Testis (tissue), 2 donors: ENCODE results near the gene S100B.

Experiments
- POLR2A ChIP-seq: fragments of 450-650 bp; IDR thresholded peaks from one replicate; pipeline ENCODE4 v1.6.1; 2017; ENCODE audit warnings: antibody characterized with exemption, mild to moderate bottlenecking, moderate library complexity
- TF ChIP-seq, protein P1 (sequence below), 3 experiments: fragments of 450-650 bp in 2 of 3; fragments of 200-600 bp in 1 of 3; sonication (generic) in 1 of 3; IDR thresholded peaks; one replicate each; pipeline ENCODE4 v1.5.1; 2016 to 2019; ENCODE audit warnings: antibody characterized with exemption in 3 of 3, mild to moderate bottlenecking in 2 of 3, moderate library complexity in 1 of 3

DNA sequence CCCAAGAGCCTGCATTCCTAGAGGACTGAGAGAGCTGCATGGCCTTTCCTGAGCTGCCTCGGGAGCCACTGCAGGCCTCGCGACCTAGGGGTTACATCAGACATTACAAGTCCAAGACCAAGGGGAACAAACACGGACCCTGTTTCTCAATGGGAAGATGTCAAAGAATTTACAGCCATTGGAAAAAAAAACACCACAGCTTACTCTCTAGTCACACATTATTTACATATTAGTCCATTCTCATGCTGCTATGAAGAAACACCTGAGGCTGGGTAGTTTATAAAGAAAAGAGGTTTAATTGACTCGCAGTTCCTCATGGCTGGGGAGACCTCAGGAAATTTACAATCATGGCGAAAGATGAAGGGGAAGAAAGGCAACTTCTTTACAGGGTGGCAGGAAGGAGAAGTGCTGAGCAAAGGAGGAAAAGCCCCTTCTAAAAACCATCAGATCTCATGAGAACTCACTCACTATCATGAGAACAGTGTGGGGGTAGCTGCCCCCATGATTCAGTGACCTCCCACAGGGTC lies 22.2 kb upstream of the S100B start:
- TF ChIP-seq, protein P1, sequence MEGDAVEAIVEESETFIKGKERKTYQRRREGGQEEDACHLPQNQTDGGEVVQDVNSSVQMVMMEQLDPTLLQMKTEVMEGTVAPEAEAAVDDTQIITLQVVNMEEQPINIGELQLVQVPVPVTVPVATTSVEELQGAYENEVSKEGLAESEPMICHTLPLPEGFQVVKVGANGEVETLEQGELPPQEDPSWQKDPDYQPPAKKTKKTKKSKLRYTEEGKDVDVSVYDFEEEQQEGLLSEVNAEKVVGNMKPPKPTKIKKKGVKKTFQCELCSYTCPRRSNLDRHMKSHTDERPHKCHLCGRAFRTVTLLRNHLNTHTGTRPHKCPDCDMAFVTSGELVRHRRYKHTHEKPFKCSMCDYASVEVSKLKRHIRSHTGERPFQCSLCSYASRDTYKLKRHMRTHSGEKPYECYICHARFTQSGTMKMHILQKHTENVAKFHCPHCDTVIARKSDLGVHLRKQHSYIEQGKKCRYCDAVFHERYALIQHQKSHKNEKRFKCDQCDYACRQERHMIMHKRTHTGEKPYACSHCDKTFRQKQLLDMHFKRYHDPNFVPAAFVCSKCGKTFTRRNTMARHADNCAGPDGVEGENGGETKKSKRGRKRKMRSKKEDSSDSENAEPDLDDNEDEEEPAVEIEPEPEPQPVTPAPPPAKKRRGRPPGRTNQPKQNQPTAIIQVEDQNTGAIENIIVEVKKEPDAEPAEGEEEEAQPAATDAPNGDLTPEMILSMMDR (IDR thresholded peaks at IDR 0.05) = no peak
- no peak for TF ChIP-seq POLR2A
